DND-41 (cell line): ENCODE data around the gene APEH.

ENCODE experiments used
- ATAC-seq: fragments of 200-7000 bp; cut with Tn5 transposase; 3 replicates; pipeline ENCODE4 v1.9.1; 2021; ENCODE audit warnings: low read depth; ENCODE audit not compliant: insufficient read depth
- DNase-seq: peaks from one replicate; pipeline ENCODE4 v3.0.0-alpha.2; 2020
- H2AFZ ChIP-seq: 2 replicates; pipeline ENCODE4 v1.6.0; 2012; ENCODE audit warnings: low read depth, low read length
- H3K27ac ChIP-seq: 2 replicates; pipeline ENCODE4 v1.5.1; 2012; ENCODE audit warnings: low read length, inconsistent platforms
- H3K27me3 ChIP-seq: fragments of 200-600 bp; sonication (generic); 2 replicates; pipeline ENCODE4 v1.6.0; 2012; ENCODE audit warnings: low read length, mild to moderate bottlenecking, inconsistent platforms; ENCODE audit not compliant: insufficient read depth, poor library complexity
- H3K36me3 ChIP-seq: 2 replicates; pipeline ENCODE4 v1.5.1; 2012; ENCODE audit warnings: low read length, inconsistent platforms; ENCODE audit not compliant: insufficient read depth
- H3K4me1 ChIP-seq: 2 replicates; pipeline ENCODE4 v1.5.1; 2012; ENCODE audit warnings: mild to moderate bottlenecking, low read length; ENCODE audit not compliant: insufficient read depth
- H3K4me2 ChIP-seq: 2 replicates; pipeline ENCODE4 v1.6.0; 2012; ENCODE audit warnings: mild to moderate bottlenecking, moderate library complexity, low read length, inconsistent platforms; ENCODE audit not compliant: insufficient read depth
- H3K4me3 ChIP-seq, 2 experiments: fragments of 200-600 bp in 1 of 2; shearing (Covaris generic) in 1 of 2; 2 replicates each; pipeline ENCODE4 v1.5.1; 2012 to 2016; ENCODE audit warnings: inconsistent platforms in 2 of 2, low read length in 2 of 2, mild to moderate bottlenecking in 2 of 2, low read depth in 1 of 2, moderate library complexity in 1 of 2
- H3K79me2 ChIP-seq: 2 replicates; pipeline ENCODE4 v1.6.0; 2012; ENCODE audit warnings: low read length, inconsistent platforms; ENCODE audit not compliant: insufficient read depth
- H3K9ac ChIP-seq: 2 replicates; pipeline ENCODE4 v1.6.0; 2012; ENCODE audit warnings: low read depth, mild to moderate bottlenecking, inconsistent platforms, low read length, moderate library complexity
- H3K9me3 ChIP-seq: 2 replicates; pipeline ENCODE4 v1.5.1; 2012; ENCODE audit warnings: low read length, moderate library complexity, mild to moderate bottlenecking, inconsistent platforms; ENCODE audit not compliant: insufficient read depth, severe bottlenecking
- H4K20me1 ChIP-seq: 2 replicates; pipeline ENCODE4 v1.6.0; 2012; ENCODE audit warnings: low read length; ENCODE audit not compliant: insufficient read depth
- CTCF ChIP-seq: IDR thresholded peaks from 2 replicates; pipeline ENCODE4 v1.5.1; 2012; ENCODE audit warnings: borderline replicate concordance, low read length, moderate library complexity, mild to moderate bottlenecking; ENCODE audit not compliant: poor library complexity, severe bottlenecking; ENCODE audit errors: extremely low read depth
- EZH2 ChIP-seq: IDR thresholded peaks from 3 replicates; pipeline ENCODE4 v1.6.1; 2012; ENCODE audit warnings: borderline replicate concordance, low read depth, mild to moderate bottlenecking, moderate library complexity, low read length, inconsistent platforms; ENCODE audit not compliant: severe bottlenecking

APEH gene

DNA sequence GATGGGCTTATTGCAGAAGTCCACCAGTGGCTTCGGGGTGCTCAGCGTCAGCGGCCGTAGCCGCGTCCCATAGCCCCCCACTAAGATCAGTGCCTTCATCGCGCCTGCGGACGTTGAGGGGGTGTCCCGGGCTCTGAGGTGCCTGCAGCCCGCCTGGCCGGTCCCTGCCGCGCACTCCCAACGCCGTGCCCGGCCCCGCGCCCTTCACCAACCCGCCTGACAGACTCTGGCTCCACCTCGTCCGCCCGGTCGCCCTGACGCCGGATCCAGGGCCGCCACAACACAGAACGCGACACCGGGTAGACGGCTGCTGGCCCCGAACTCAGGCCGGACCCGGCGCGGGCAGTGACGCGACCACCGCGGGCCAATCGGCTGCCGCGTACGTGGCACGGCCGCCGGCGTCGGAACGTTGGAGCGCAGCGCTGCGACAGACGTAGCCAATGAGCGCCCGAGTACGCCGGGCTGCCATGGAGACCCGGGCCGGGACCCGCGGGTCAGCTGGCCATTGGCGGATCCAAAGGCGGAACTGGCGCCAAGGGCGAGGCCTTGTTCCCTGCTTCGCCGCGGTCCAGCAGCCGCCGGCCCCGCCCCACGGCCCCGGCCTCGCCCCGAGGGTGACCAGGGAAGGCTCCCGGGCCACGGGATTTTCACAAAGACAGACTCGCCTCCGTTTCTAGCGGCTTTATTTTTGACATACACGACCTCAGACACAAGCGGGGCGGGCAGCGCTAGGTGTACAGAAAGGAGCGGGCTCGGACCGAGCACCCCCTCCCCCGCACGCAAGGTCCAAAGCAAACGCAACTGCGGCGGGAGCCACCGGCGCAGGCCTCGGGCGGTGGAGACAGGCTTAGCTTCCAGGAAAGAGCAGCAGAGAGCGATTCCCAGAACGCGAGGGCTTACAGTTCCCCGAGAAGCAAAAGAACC lies 49.7 kb downstream of the APEH start, which contains the start of gene GMPPB:
TSS of gene GMPPB (minus strand) at position 324 of the 924 bp plus-strand sequence. CDS start at position 99, 225 bp downstream.
- no peaks in the 10 kb centered on the region for H3K27me3 ChIP-seq
- no peaks in the 10 kb centered on the region for H3K9me3 ChIP-seq
- H3K36me3 ChIP-seq = peaks cover 54% of the 10 kb centered on the region
- DNase-seq (peak; percentile 93), ATAC-seq (peak; percentile 83)
- peak within 1 kb of the TSS; percentile 98 for H3K4me2 ChIP-seq
- H3K27ac ChIP-seq = peak within 1 kb of the TSS; percentile 88
- peaks cover 52% of the 10 kb centered on the region for H3K4me1 ChIP-seq
- peaks cover 32% of the 10 kb centered on the region for H3K79me2 ChIP-seq
- TF ChIP-seq EZH2 (no peak), CTCF (no peak)
- H3K4me3 ChIP-seq = peak within 1 kb of the TSS; percentile 91 to 94
- peak within 1 kb of the TSS; percentile 96 for H3K9ac ChIP-seq
- H2AFZ ChIP-seq = peak within 1 kb of the TSS; percentile 82
- H4K20me1 ChIP-seq = peaks cover 33% of the 10 kb centered on the region

DNA sequence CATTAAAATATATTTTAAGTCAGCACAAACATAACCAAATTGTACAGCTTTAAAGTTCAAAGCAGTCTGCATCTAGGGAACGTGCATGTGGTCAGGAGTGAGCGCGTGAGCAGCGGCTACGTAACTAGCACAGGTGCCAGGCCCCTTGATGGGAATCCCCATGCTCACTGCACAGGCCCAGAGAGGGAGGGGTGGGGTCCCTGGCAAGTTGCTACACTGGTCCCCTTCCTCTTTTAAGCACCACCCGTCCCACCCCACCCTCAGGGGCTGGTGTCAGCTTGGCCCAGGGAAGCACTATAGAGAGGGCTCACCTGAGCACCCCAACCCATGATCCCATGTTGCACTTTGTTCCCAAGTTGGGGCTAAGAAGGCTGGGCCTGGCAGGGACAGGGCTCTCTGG lies 50.4 kb downstream of the APEH start:
- DNase-seq (peak; percentile 37), ATAC-seq (no peak)
- no peak for TF ChIP-seq CTCF
- TF ChIP-seq EZH2 = no peak
- peak overlapping the region; percentile 96 for H3K9ac ChIP-seq
- peak overlapping the region; percentile 91 to 94; a peak in 3 of 4 replicates for H3K4me3 ChIP-seq
- H3K27me3 ChIP-seq = no peaks in the 10 kb centered on the region
- peak overlapping the region; percentile 82 for H2AFZ ChIP-seq
- H3K9me3 ChIP-seq = no peaks in the 10 kb centered on the region
- peaks cover 32% of the 10 kb centered on the region for H3K79me2 ChIP-seq
- H4K20me1 ChIP-seq = peaks cover 32% of the 10 kb centered on the region
- peaks cover 45% of the 10 kb centered on the region for H3K4me1 ChIP-seq
- H3K36me3 ChIP-seq = peaks cover 53% of the 10 kb centered on the region
- H3K27ac ChIP-seq = peak overlapping the region; percentile 88
- H3K4me2 ChIP-seq = peak overlapping the region; percentile 98

DNA sequence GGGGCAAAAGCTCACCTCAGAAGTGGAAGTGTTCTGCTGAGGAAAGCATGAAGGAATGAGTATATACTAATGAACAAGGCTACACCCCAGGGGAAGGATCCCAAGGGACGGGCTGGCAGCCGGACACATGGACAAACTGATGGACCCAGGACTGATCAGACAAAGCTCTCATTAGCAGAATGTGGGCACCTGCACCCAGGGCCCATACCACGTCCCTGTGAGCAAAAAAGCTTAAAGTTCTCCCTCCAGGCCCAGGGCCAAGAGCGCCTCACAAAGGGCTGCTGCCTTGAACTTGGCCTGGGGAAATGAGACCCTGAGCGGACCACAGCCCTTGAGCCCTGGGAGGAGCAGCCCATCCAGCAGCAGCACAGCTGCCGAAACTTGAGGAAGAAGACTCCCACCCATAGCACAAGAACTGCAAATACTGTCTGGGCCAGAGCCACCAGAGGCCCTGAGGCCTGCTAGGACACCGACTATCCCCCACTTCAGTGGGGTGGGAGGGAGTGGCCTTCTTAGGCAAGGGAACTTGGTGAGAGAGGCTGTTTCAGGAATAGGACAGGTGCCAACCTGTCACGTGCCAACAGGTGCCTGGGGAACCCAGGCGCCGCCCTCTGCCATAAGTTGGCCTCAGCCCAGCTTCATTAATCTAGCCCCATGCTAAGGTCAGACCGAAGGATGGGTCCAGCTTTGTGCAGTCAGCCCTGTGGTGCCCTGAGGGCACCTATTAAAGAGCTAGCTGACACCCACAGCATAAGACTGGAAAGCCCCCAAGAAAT lies 51.9 kb downstream of the APEH start:
- peaks cover 56% of the 10 kb centered on the region for H3K36me3 ChIP-seq
- no peaks in the 10 kb centered on the region for H3K27me3 ChIP-seq
- H3K4me3 ChIP-seq = no peak overlapping the region
- peaks cover 24% of the 10 kb centered on the region for H4K20me1 ChIP-seq
- TF ChIP-seq CTCF (no peak), EZH2 (no peak)
- DNase-seq (peak; percentile 3), ATAC-seq (no peak)
- no peak overlapping the region for H3K27ac ChIP-seq
- peaks cover 32% of the 10 kb centered on the region for H3K4me1 ChIP-seq
- no peak overlapping the region for H3K9ac ChIP-seq
- no peak overlapping the region for H3K4me2 ChIP-seq
- no peaks in the 10 kb centered on the region for H3K9me3 ChIP-seq
- H2AFZ ChIP-seq = no peak overlapping the region
- peaks cover 29% of the 10 kb centered on the region for H3K79me2 ChIP-seq
